H1 (cell line): Measurements from ENCODE around the gene RARB. TPM values are rescaled to one million over a fixed set of nuclear protein-coding genes. Genes with fewer than 3 reads are reported as not detected.

Experiments
- CTCF ChIA-PET: fragments of 300-600 bp; sonication (Branson Sonifier 250); formaldehyde crosslinking; loops from one replicate; lab custom pipeline; 2021; ENCODE audit not compliant: partially characterized antibody; lab: Charles Lee
- POLR2A ChIA-PET: fragments of 300-600 bp; sonication (Branson Sonifier 250); formaldehyde crosslinking; loops from one replicate; lab custom pipeline; 2021; ENCODE audit warnings: inconsistent platforms; ENCODE audit not compliant: partially characterized antibody; lab: Charles Lee
- DNase-seq, 2 experiments: peaks; one replicate each; pipeline versions ENCODE4 v3.0.0 to v3.0.0-alpha.2; 2010 to 2022; ENCODE audit warnings: low spot score in 2 of 2, low read depth in 1 of 2, mixed read lengths in 1 of 2
- FAIRE-seq: peaks from 2 replicates; lab custom pipeline; 2011; peaks lifted over from hg19 to GRCh38; lab: Jason Lieb, UNC
- H2AFZ ChIP-seq: 2 replicates; pipeline ENCODE4 v1.8.1; 2012; ENCODE audit warnings: low read length, inconsistent platforms
- H2AK5ac ChIP-seq: 2 replicates; pipeline ENCODE4 v1.6.1; 2013; ENCODE audit warnings: low read depth, low read length
- H2BK120ac ChIP-seq: replicated peaks from 2 replicates; pipeline ENCODE3; 2013; ENCODE audit warnings: low read depth, low read length, inconsistent platforms
- H2BK12ac ChIP-seq: 2 replicates; pipeline ENCODE4 v1.6.1; 2013; ENCODE audit warnings: low read depth, low read length
- H2BK15ac ChIP-seq: 2 replicates; pipeline ENCODE4 v1.6.1; 2013; ENCODE audit warnings: low read length
- H2BK20ac ChIP-seq: 2 replicates; pipeline ENCODE4 v1.6.1; 2013; ENCODE audit warnings: low read length
- H2BK5ac ChIP-seq: 2 replicates; pipeline ENCODE4 v1.6.1; 2013; ENCODE audit warnings: low read depth, low read length
- H3K14ac ChIP-seq: 2 replicates; pipeline ENCODE4 v1.6.1; 2013; ENCODE audit warnings: inconsistent platforms; ENCODE audit not compliant: insufficient read length
- H3K18ac ChIP-seq: 2 replicates; pipeline ENCODE4 v1.6.1; 2013; ENCODE audit warnings: low read length; ENCODE audit errors: extremely low read depth
- H3K23ac ChIP-seq: 2 replicates; pipeline ENCODE4 v1.6.1; 2013; ENCODE audit warnings: inconsistent platforms; ENCODE audit not compliant: insufficient read length
- H3K23me2 ChIP-seq: 2 replicates; pipeline ENCODE4 v1.6.1; 2013; ENCODE audit warnings: low read depth, low read length
- H3K27ac ChIP-seq: 2 replicates; pipeline ENCODE4 v1.6.1; 2011; ENCODE audit warnings: low read depth, low read length, inconsistent platforms
- H3K27me3 ChIP-seq, 4 experiments: replicated peaks in 1 of 4; 1 replicate in 1 of 4; 2 replicates in 3 of 4; pipeline versions ENCODE4 v1.6.1 to v1.8.1; 2011 to 2013; ENCODE audit warnings: low read length in 3 of 4, mild to moderate bottlenecking in 3 of 4, inconsistent platforms in 2 of 4, mixed read lengths in 2 of 4, moderate library complexity in 1 of 4; ENCODE audit not compliant: control insufficient read depth in 3 of 4, insufficient read depth in 3 of 4; ENCODE audit errors: extremely low read depth in 1 of 4
- H3K36me3 ChIP-seq, 4 experiments: 2 replicates each; pipeline versions ENCODE4 v1.6.1 to v1.8.1; 2011 to 2013; ENCODE audit warnings: mild to moderate bottlenecking in 4 of 4, low read length in 3 of 4, moderate library complexity in 2 of 4, control low read depth in 1 of 4, inconsistent platforms in 1 of 4; ENCODE audit not compliant: insufficient read depth in 4 of 4, control insufficient read depth in 2 of 4
- H3K4ac ChIP-seq: replicated peaks from 2 replicates; pipeline ENCODE3; 2013; ENCODE audit warnings: low read length, low read depth, mixed read lengths, inconsistent platforms; ENCODE audit not compliant: insufficient read length
- H3K4me1 ChIP-seq, 4 experiments: replicated peaks in 1 of 4; 1 replicate in 1 of 4; 2 replicates in 3 of 4; pipeline versions ENCODE4 v1.6.1 to v1.8.1; 2011 to 2013; ENCODE audit warnings: low read length in 3 of 4, inconsistent platforms in 2 of 4, mixed read lengths in 1 of 4; ENCODE audit not compliant: insufficient read depth in 4 of 4, control insufficient read depth in 3 of 4
- H3K4me2 ChIP-seq, 2 experiments: 2 replicates each; pipeline versions ENCODE4 v1.6.1 to v1.8.1; 2011 to 2013; ENCODE audit warnings: low read depth in 2 of 2, low read length in 2 of 2, control low read depth in 1 of 2, inconsistent platforms in 1 of 2, mild to moderate bottlenecking in 1 of 2; ENCODE audit not compliant: insufficient read depth in 1 of 2
- H3K4me3 ChIP-seq, 4 experiments: fragments of 200-600, 300-600 bp in 1 of 4; sonication (generic), shearing (Covaris generic), sonication (Bioruptor Twin) in 1 of 4; 2 replicates each; pipeline versions ENCODE4 v1.5.1 to v1.8.1; 2011 to 2016; ENCODE audit warnings: low read length in 4 of 4, low read depth in 3 of 4, control low read depth in 2 of 4, inconsistent platforms in 2 of 4, mild to moderate bottlenecking in 2 of 4, mixed read lengths in 1 of 4, moderate library complexity in 1 of 4; ENCODE audit not compliant: insufficient read depth in 2 of 4; ENCODE audit errors: extremely low read depth in 1 of 4
- H3K56ac ChIP-seq: replicated peaks from 2 replicates; pipeline ENCODE3; 2013; ENCODE audit warnings: low read depth, mild to moderate bottlenecking, mixed read lengths, low read length, inconsistent platforms; ENCODE audit not compliant: insufficient read length
- H3K79me1 ChIP-seq: 2 replicates; pipeline ENCODE4 v1.6.1; 2013; ENCODE audit warnings: low read depth, low read length, control low read depth
- H3K79me2 ChIP-seq, 2 experiments: 2 replicates each; pipeline versions ENCODE4 v1.6.1 to v1.8.1; 2012 to 2013; ENCODE audit warnings: low read length in 2 of 2, mild to moderate bottlenecking in 2 of 2, inconsistent platforms in 1 of 2; ENCODE audit not compliant: insufficient read depth in 2 of 2, control insufficient read depth in 1 of 2
- H3K9ac ChIP-seq, 4 experiments: replicated peaks in 1 of 4; 1 replicate in 1 of 4; 2 replicates in 3 of 4; pipeline versions ENCODE4 v1.6.1 to v1.8.1; 2011 to 2013; ENCODE audit warnings: low read depth in 3 of 4, low read length in 3 of 4, control low read depth in 2 of 4, mild to moderate bottlenecking in 2 of 4, moderate library complexity in 2 of 4, inconsistent platforms in 1 of 4; ENCODE audit errors: extremely low read depth in 1 of 4
- H3K9me3 ChIP-seq, 2 experiments: 2 replicates each; pipeline versions ENCODE4 v1.6.1 to v1.8.1; 2012 to 2013; ENCODE audit warnings: mild to moderate bottlenecking in 2 of 2, moderate library complexity in 2 of 2, control low read depth in 1 of 2, inconsistent platforms in 1 of 2, low read depth in 1 of 2, low read length in 1 of 2, mixed read lengths in 1 of 2; ENCODE audit not compliant: insufficient read depth in 2 of 2
- H4K20me1 ChIP-seq, 2 experiments: replicated peaks in 1 of 2; 2 replicates each; pipeline versions ENCODE3 to v1.8.1; 2011 to 2013; ENCODE audit warnings: inconsistent platforms in 2 of 2, low read length in 2 of 2, mild to moderate bottlenecking in 1 of 2; ENCODE audit not compliant: insufficient read depth in 2 of 2, control insufficient read depth in 1 of 2
- H4K5ac ChIP-seq: 2 replicates; pipeline ENCODE4 v1.6.1; 2013; ENCODE audit warnings: low read length, low read depth, mixed read lengths, inconsistent platforms; ENCODE audit not compliant: insufficient read length
- H4K8ac ChIP-seq: 2 replicates; pipeline ENCODE4 v1.8.0; 2013; ENCODE audit warnings: mild to moderate bottlenecking, moderate library complexity, low read length, inconsistent platforms; ENCODE audit not compliant: insufficient read depth; ENCODE audit errors: extremely low read depth
- H4K91ac ChIP-seq: replicated peaks from 2 replicates; pipeline ENCODE3; 2013; ENCODE audit warnings: low read length, mixed read lengths, inconsistent platforms; ENCODE audit not compliant: insufficient read length
- CREB1 ChIP-seq: IDR thresholded peaks from 2 replicates; pipeline ENCODE4 v1.6.1; 2012; ENCODE audit warnings: inconsistent platforms
- JUND ChIP-seq: IDR thresholded peaks from 2 replicates; pipeline ENCODE4 v1.6.1; 2011; ENCODE audit warnings: mild to moderate bottlenecking, improper control_type of control experiment, low read length
- KDM4A ChIP-seq: IDR thresholded peaks from one replicate; pipeline ENCODE4 v1.7.1; 2012; ENCODE audit warnings: low read depth, mild to moderate bottlenecking, moderate library complexity, low read length, inconsistent platforms; ENCODE audit not compliant: severe bottlenecking
- POU5F1 ChIP-seq: IDR thresholded peaks from 2 replicates; pipeline ENCODE4 v1.6.1; 2011; ENCODE audit warnings: low read depth, mild to moderate bottlenecking, low read length, moderate library complexity
- RBBP5 ChIP-seq: IDR thresholded peaks from 2 replicates; pipeline ENCODE4 v1.7.1; 2012; ENCODE audit warnings: low read depth, mild to moderate bottlenecking, inconsistent platforms, low read length, moderate library complexity, borderline replicate concordance
- RXRA ChIP-seq: IDR thresholded peaks from 2 replicates; pipeline ENCODE4 v1.6.1; 2011; ENCODE audit warnings: low read depth, mild to moderate bottlenecking, low read length, moderate library complexity; ENCODE audit not compliant: insufficient read depth
- SIN3A ChIP-seq, 2 experiments: IDR thresholded peaks in 1 of 2; conservative IDR thresholded peaks in 1 of 2; 2 replicates each; pipeline ENCODE4 v1.6.1; 2011 to 2012; ENCODE audit warnings: low read length in 2 of 2, improper control_type of control experiment in 1 of 2, low read depth in 1 of 2, mild to moderate bottlenecking in 1 of 2
- SP1 ChIP-seq: IDR thresholded peaks from 2 replicates; pipeline ENCODE4 v1.6.1; 2011; ENCODE audit warnings: low read depth, low read length
- SP2 ChIP-seq: IDR thresholded peaks from 2 replicates; pipeline ENCODE4 v1.6.1; 2012; ENCODE audit warnings: mild to moderate bottlenecking, low read length, inconsistent platforms
- SP4 ChIP-seq: IDR thresholded peaks from 2 replicates; pipeline ENCODE4 v1.6.1; 2012; ENCODE audit warnings: low read length, inconsistent platforms
- TAF1 ChIP-seq: IDR thresholded peaks from 2 replicates; pipeline ENCODE4 v1.6.1; 2011; ENCODE audit warnings: mild to moderate bottlenecking, low read depth, low read length
- ZNF274 ChIP-seq: IDR thresholded peaks from 2 replicates; pipeline ENCODE4 v1.7.0; 2012; ENCODE audit warnings: low read length, borderline replicate concordance; ENCODE audit errors: extremely low read depth
- WGBS, 2 experiments: shearing (Covaris generic) in 1 of 2; methylation state at CpG; one replicate each; pipeline versions ENCODE4 v1.1.6 to v1.1.7; 2013 to 2015; ENCODE audit warnings: low lambda C conversion rate in 2 of 2, mixed read lengths in 2 of 2, inconsistent platforms in 1 of 2, low coverage in 1 of 2, missing lambda C conversion rate in 1 of 2; ENCODE audit not compliant: insufficient replicate concordance in 2 of 2, insufficient coverage in 1 of 2, insufficient read length in 1 of 2; ENCODE audit errors: extremely low coverage in 1 of 2, missing lambda C conversion rate in 1 of 2; 5-methylcytosine and 5-hydroxymethylcytosine counted together
- polyA plus RNA-seq, 7 experiments: library from polyadenylated mRNA; depleted of rRNA in 3 of 7; stranded (reverse) in 5 of 7; unstranded in 2 of 7; fragments of >200 nt in 5 of 7; fragments of 200-250 nt in 2 of 7; gene quantifications; 1 replicate in 5 of 7; 2 replicates in 1 of 7; 4 replicates in 1 of 7; pipeline versions ENCODE4 v1.2.1 to v1.2.3, GENCODE V29; 2011 to 2013; ENCODE audit warnings: missing spikeins in 2 of 7, mixed read lengths in 2 of 7
- total RNA-seq: library from RNA; stranded (reverse); fragmentation: NEBNext Ultra II Directional; extraction: Animal tissue kit (Norgen Biotek cat#: 25700); gene quantifications from 2 replicates; pipeline ENCODE4 v1.2.1, GENCODE V29; 2021

The RARB gene
- total and polyA plus RNA-seq, 2 of the 8 experiments (the other 6 are each of a cell fraction or from before 2014, with no cell fraction given) = 0.15 to 0.22 TPM

DNA sequence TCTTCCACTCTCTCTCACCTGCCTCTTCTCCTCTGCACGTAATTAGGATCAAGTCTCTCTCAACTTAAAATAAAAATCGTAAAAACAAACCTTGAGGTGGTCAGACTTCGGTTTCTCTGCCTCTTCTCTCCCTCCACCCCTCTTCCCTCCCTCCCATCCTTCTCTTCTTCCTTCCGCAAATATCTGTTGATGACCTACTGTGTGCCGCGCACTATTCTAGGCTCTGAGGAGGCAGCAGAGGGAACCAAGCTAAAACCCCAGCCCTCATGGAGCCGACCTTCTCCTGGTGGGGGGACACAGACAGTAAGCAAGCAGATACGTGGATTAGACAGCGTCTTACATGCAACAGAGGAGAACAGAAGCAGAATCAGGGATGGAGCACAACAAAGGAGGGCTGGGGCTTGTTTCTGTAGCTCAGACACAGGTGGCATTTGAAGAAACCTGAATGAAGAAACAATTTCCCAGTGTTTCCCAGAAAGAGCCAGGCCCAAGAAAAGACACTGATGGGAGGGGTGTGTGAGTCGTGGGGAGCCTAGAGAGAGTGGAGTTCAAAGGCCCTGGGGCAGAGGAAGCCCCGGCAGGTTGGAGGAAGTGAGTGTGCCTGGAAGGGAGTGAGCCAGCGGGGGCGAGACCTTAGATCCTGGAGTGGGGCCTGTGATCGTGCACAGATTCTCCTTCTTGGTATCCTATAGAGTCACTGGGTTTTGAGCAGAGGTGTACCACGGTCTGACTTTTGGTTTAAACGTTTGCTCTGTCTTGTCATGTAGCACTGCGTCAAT is 156.1 kb downstream of the RARB start:
- no peak overlapping the region for H3K14ac ChIP-seq
- no peak overlapping the region for H2BK12ac ChIP-seq
- H2BK20ac ChIP-seq = no peak overlapping the region
- ChIA-PET CTCF (interaction anchor here (0.6 to 7.0 kb wide), 8 partner anchors 10 to 548 kb away, joined by 3 to 44 read pairs (median 3); no protein-coding TSS in a partner anchor), POLR2A (no interaction called here)
- H3K4me1 ChIP-seq = no peaks in the 10 kb centered on the region
- no peak overlapping the region for H4K91ac ChIP-seq
- no peak overlapping the region for H3K4ac ChIP-seq
- H4K5ac ChIP-seq = no peak overlapping the region
- no peak overlapping the region for H2AFZ ChIP-seq
- H3K4me2 ChIP-seq = no peak overlapping the region
- H3K9me3 ChIP-seq = no peaks in the 10 kb centered on the region
- H4K8ac ChIP-seq = no peak overlapping the region
- no peak overlapping the region for H2BK15ac ChIP-seq
- 84 to 100% methylated on average over 2 to 17 of the region's 17 CpGs for WGBS, 2 experiments
- no peak for FAIRE-seq
- no peak overlapping the region for H2BK5ac ChIP-seq
- H3K18ac ChIP-seq = no peak overlapping the region
- H3K79me1 ChIP-seq = no peaks in the 10 kb centered on the region
- no peaks in the 10 kb centered on the region for H3K36me3 ChIP-seq
- H3K23me2 ChIP-seq = no peaks in the 10 kb centered on the region
- H2AK5ac ChIP-seq = no peak overlapping the region
- H3K9ac ChIP-seq = no peak overlapping the region
- H3K4me3 ChIP-seq = no peak overlapping the region
- H3K27me3 ChIP-seq = no peaks in the 10 kb centered on the region
- no peaks in the 10 kb centered on the region for H3K79me2 ChIP-seq
- no peak overlapping the region for H2BK120ac ChIP-seq
- H3K27ac ChIP-seq = no peak overlapping the region
- H4K20me1 ChIP-seq = no peaks in the 10 kb centered on the region
- no peak overlapping the region for H3K56ac ChIP-seq
- no peak overlapping the region for H3K23ac ChIP-seq
- DNase-seq = no peak
- no peak for TF ChIP-seq SP4
- no peak for TF ChIP-seq SIN3A (conservative IDR thresholded peaks at IDR 0.05 in 1 of 2, IDR thresholded peaks at IDR 0.05 in 1 of 2; ENCODE audit: low read depth in 1 of 2, low read length in 2 of 2)
- TF ChIP-seq CREB1 = no peak
- no peak for TF ChIP-seq RXRA
- no peak for TF ChIP-seq ZNF274
- TF ChIP-seq TAF1 = no peak
- TF ChIP-seq JUND = no peak
- TF ChIP-seq KDM4A = no peak
- no peak for TF ChIP-seq RBBP5
- TF ChIP-seq SP2 = no peak
- TF ChIP-seq POU5F1 = no peak
- TF ChIP-seq SP1 = no peak
